CD14-positive monocyte (primary cell): Measurements from ENCODE around the gene CDC42BPG. TPM values are rescaled to one million over a fixed set of nuclear protein-coding genes. Genes with fewer than 3 reads are reported as not detected.
A peak's percentile ranks its signal among the peaks of the same experiment; 100 is the strongest.

Experiments used
- DNase-seq, 3 donors: peaks; one replicate each; pipeline ENCODE4 v3.0.0-alpha.2; 2011 to 2022
- H2AFZ ChIP-seq: 2 replicates; pipeline ENCODE4 v1.6.0; 2012; ENCODE audit warnings: mild to moderate bottlenecking, low read depth, low read length, inconsistent platforms; ENCODE audit not compliant: insufficient read depth, poor library complexity, severe bottlenecking
- H3K27ac ChIP-seq, 2 donors: 1 replicate in 1 of 2; 2 replicates in 1 of 2; pipeline ENCODE4 v1.5.1; 2012 to 2013; ENCODE audit warnings: low read length in 2 of 2, control low read depth in 1 of 2, inconsistent platforms in 1 of 2, low read depth in 1 of 2, mild to moderate bottlenecking in 1 of 2
- H3K27me3 ChIP-seq, 2 donors: one replicate each; pipeline versions ENCODE4 v1.6.0 to v1.6.1; 2011 to 2013; ENCODE audit warnings: low read length in 2 of 2; ENCODE audit not compliant: control insufficient read depth in 2 of 2, insufficient read depth in 2 of 2
- H3K36me3 ChIP-seq, 2 donors: replicated peaks in 1 of 2; 1 replicate in 1 of 2; 2 replicates in 1 of 2; pipeline versions ENCODE4 v1.5.1 to v1.6.1; 2012 to 2013; ENCODE audit warnings: low read length in 2 of 2, control low read depth in 1 of 2, inconsistent platforms in 1 of 2, mild to moderate bottlenecking in 1 of 2; ENCODE audit not compliant: insufficient read depth in 2 of 2, control insufficient read depth in 1 of 2
- H3K4me1 ChIP-seq, 2 donors: 1 replicate in 1 of 2; 2 replicates in 1 of 2; pipeline versions ENCODE4 v1.5.1 to v1.6.1; 2012 to 2013; ENCODE audit warnings: low read length in 2 of 2, control low read depth in 1 of 2, inconsistent platforms in 1 of 2, mild to moderate bottlenecking in 1 of 2, moderate library complexity in 1 of 2; ENCODE audit not compliant: insufficient read depth in 2 of 2, control insufficient read depth in 1 of 2
- H3K4me2 ChIP-seq: replicated peaks from 2 replicates; pipeline ENCODE3; 2012; ENCODE audit warnings: low read length, moderate library complexity, mild to moderate bottlenecking; ENCODE audit not compliant: poor library complexity, severe bottlenecking; ENCODE audit errors: extremely low read depth
- H3K4me3 ChIP-seq, 3 experiments: fragments of 200-600 bp in 1 of 3; sonication (generic) in 1 of 3; replicated peaks in 1 of 3; 1 replicate in 2 of 3; 2 replicates in 1 of 3; pipeline ENCODE4 v1.5.1; 2011 to 2013; ENCODE audit warnings: low read length in 3 of 3, mild to moderate bottlenecking in 3 of 3, control low read depth in 2 of 3, low read depth in 2 of 3, inconsistent platforms in 1 of 3, moderate library complexity in 1 of 3
- H3K79me2 ChIP-seq: 2 replicates; pipeline ENCODE4 v1.6.0; 2012; ENCODE audit warnings: mild to moderate bottlenecking, control low read depth, inconsistent platforms, low read length, moderate library complexity; ENCODE audit not compliant: insufficient read depth
- H3K9ac ChIP-seq: 2 replicates; pipeline ENCODE4 v1.6.0; 2017; ENCODE audit warnings: low read length, mild to moderate bottlenecking; ENCODE audit not compliant: insufficient read depth, poor library complexity, severe bottlenecking
- H3K9me3 ChIP-seq, 2 donors: replicated peaks in 1 of 2; 1 replicate in 1 of 2; 2 replicates in 1 of 2; pipeline versions ENCODE4 v1.5.1 to v1.6.1; 2012 to 2013; ENCODE audit warnings: low read length in 2 of 2, control low read depth in 1 of 2; ENCODE audit not compliant: control insufficient read depth in 1 of 2, insufficient read depth in 1 of 2
- H4K20me1 ChIP-seq: 2 replicates; pipeline ENCODE4 v1.6.0; 2012; ENCODE audit warnings: mild to moderate bottlenecking, low read length, control low read depth, moderate library complexity; ENCODE audit not compliant: insufficient read depth
- H3K27ac Mint-ChIP-seq, 7 donors: one replicate each; pipeline ENCODE4 v1.8.0; 2020; ENCODE audit warnings: mild to moderate bottlenecking in 7 of 7, mixed read lengths in 7 of 7, moderate library complexity in 6 of 7, inconsistent platforms in 2 of 7
- H3K27me3 Mint-ChIP-seq, 3 donors: one replicate each; pipeline ENCODE4 v1.8.0; 2021 to 2022; ENCODE audit warnings: low read depth in 3 of 3, mild to moderate bottlenecking in 3 of 3, mixed read lengths in 3 of 3, moderate library complexity in 3 of 3, inconsistent platforms in 1 of 3
- H3K36me3 Mint-ChIP-seq, 2 donors: one replicate each; pipeline ENCODE4 v1.8.0; 2020; ENCODE audit warnings: mixed read lengths in 2 of 2, inconsistent platforms in 1 of 2, mild to moderate bottlenecking in 1 of 2
- H3K4me1 Mint-ChIP-seq: one replicate; pipeline ENCODE4 v1.8.0; 2020; ENCODE audit warnings: mild to moderate bottlenecking, mixed read lengths
- H3K4me3 Mint-ChIP-seq, 2 donors: one replicate each; pipeline ENCODE4 v1.8.0; 2020; ENCODE audit warnings: mild to moderate bottlenecking in 2 of 2, mixed read lengths in 2 of 2, moderate library complexity in 1 of 2
- H3K9me3 Mint-ChIP-seq, 7 donors: one replicate each; pipeline ENCODE4 v1.8.0; 2020 to 2022; ENCODE audit warnings: mixed read lengths in 7 of 7, mild to moderate bottlenecking in 6 of 7, moderate library complexity in 6 of 7, inconsistent platforms in 2 of 7
- WGBS: methylation state at CpG from one replicate; pipeline ENCODE4 v1.1.5; 2013; ENCODE audit warnings: missing lambda C conversion rate; ENCODE audit not compliant: insufficient coverage; 5-methylcytosine and 5-hydroxymethylcytosine counted together
- intact Hi-C, 2 donors: fragments of 100-400 bp; cut with micrococcal nuclease; formaldehyde crosslinking; loops; one replicate each; pipeline versions ENCODE4 v1.15.0 to v1.15.1; 2023
- polyA plus RNA-seq, 3 donors: library from polyadenylated mRNA; depleted of rRNA in 1 of 3; unstranded in 2 of 3; stranded (reverse) in 1 of 3; fragments of 300-500 nt in 2 of 3; fragments of >200 nt in 1 of 3; fragmentation: Illumina TruSeq in 2 of 3; gene quantifications; 1 replicate in 2 of 3; 2 replicates in 1 of 3; pipeline ENCODE4 v1.2.3, GENCODE V29; 2012 to 2021
- TF ChIP-seq, protein P1 (sequence below): fragments of 200-600 bp; IDR thresholded peaks from one replicate; pipeline ENCODE4 v1.8.0; 2022; ENCODE audit warnings: antibody characterized with exemption, mild to moderate bottlenecking

Gene CDC42BPG
- polyA plus RNA-seq, 3 donors, result 0.23 TPM; not detected in 2

DNA sequence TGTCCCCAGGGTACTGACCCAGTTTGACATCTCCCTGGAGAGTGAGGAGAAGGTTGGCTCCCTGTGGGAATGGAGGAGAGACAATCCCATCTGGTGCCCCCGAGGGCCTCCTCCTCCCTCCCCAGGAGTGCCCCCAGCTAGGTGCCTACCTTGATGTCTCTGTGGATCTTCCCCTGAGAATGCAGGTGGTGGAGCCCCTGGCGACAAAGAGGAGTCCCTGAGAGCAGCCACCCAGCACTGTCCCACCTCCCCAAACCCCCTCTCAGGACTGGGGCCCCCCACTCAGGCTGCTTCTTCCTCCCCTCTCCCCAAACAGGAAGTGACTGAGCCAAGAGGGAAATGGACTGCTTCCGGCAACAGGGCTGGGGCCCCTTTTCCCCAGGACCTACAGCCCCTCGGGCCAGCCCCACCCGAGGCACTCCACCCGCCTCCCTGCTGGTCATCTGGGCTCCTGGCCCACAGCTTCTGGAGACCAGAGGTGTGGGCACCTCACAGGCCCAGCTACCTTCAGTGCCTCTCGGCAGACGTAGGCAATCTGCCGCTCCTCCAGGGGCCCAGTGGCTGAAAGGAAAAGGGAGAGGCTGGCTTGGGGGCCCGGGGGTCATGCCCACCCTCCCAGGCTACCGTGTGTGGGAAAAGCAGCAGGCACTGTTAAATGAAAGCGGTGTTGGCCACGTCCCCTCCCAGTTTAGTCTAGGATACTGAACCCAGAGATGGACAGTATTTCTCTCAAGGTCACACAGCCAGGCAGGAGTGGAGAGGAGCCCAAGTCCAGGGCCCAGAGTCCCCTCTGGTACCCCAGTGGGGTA, 42.7 kb downstream of the CDC42BPG start:
- peaks cover 23 to 43% of the 10 kb centered on the region in 2 donors for H3K36me3 Mint-ChIP-seq
- Histone ChIP-seq H3K79me2 (peaks cover 6% of the 10 kb centered on the region), H3K9ac (peak overlapping the region; percentile 43), H3K27me3 (no peaks in the 10 kb centered on the region), H3K4me1 (peaks cover 29 to 42% of the 10 kb centered on the region in 2 donors), H3K4me3 (peak overlapping the region; percentile 48 to 94 (median 65)), H3K27ac (peak overlapping the region; percentile 25 to 41), H2AFZ (peak overlapping the region; percentile 62), H3K36me3 (peaks cover 20 to 47% of the 10 kb centered on the region in 2 donors), H3K4me2 (peak overlapping the region; percentile 86), H3K9me3 (no peaks in the 10 kb centered on the region), H4K20me1 (peaks cover 5% of the 10 kb centered on the region)
- 0% methylated on average over 8 of the region's 13 CpGs for WGBS
- peaks cover 0 to 3% (median 0%) of the 10 kb centered on the region in 7 donors for H3K9me3 Mint-ChIP-seq
- H3K27ac Mint-ChIP-seq, result peak overlapping the region in 6 of 7 donors; percentile 24 to 78 (median 50)
- TF ChIP-seq, protein P1, sequence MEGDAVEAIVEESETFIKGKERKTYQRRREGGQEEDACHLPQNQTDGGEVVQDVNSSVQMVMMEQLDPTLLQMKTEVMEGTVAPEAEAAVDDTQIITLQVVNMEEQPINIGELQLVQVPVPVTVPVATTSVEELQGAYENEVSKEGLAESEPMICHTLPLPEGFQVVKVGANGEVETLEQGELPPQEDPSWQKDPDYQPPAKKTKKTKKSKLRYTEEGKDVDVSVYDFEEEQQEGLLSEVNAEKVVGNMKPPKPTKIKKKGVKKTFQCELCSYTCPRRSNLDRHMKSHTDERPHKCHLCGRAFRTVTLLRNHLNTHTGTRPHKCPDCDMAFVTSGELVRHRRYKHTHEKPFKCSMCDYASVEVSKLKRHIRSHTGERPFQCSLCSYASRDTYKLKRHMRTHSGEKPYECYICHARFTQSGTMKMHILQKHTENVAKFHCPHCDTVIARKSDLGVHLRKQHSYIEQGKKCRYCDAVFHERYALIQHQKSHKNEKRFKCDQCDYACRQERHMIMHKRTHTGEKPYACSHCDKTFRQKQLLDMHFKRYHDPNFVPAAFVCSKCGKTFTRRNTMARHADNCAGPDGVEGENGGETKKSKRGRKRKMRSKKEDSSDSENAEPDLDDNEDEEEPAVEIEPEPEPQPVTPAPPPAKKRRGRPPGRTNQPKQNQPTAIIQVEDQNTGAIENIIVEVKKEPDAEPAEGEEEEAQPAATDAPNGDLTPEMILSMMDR, result no peak
- peaks cover 44% of the 10 kb centered on the region for H3K4me1 Mint-ChIP-seq
- intact Hi-C loops, result no loop called here
- H3K27me3 Mint-ChIP-seq, result peaks cover 0 to 3% (median 0%) of the 10 kb centered on the region in 3 donors
- DNase-seq, result peak in 2 of 3 donors; percentile 36 to 40
- peak overlapping the region; percentile 76 to 82 for H3K4me3 Mint-ChIP-seq

DNA sequence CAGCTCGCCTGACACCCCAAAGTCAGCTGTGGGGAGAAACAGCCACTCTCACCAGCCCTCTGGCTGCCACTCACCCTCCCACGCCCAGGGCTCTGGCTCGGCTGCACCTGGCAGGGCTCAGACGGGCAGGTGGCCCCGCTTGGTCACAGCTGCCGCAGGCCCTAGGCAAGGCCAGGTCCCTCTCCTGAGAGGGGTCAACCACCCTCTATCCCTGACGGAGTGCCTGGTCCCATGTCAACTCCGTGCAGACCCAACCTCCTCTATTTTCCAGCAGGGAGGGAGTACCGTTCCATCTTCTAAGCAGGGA, 43.3 kb downstream of the CDC42BPG start:
- Mint-ChIP-seq H3K36me3 (peaks cover 25 to 44% of the 10 kb centered on the region in 2 donors), H3K4me1 (peaks cover 50% of the 10 kb centered on the region), H3K27ac (peak overlapping the region in 3 of 7 donors; percentile 12 to 46 (median 33)), H3K27me3 (peaks cover 0 to 3% (median 0%) of the 10 kb centered on the region in 3 donors), H3K4me3 (peak overlapping the region in 1 of 2 donors; percentile 82), H3K9me3 (peaks cover 0 to 3% (median 0%) of the 10 kb centered on the region in 7 donors)
- Histone ChIP-seq H3K4me1 (peaks cover 29 to 42% of the 10 kb centered on the region in 2 donors), H4K20me1 (peaks cover 5% of the 10 kb centered on the region), H3K9ac (peak overlapping the region; percentile 43), H3K4me2 (peak overlapping the region; percentile 86), H3K27me3 (no peaks in the 10 kb centered on the region), H3K4me3 (peak overlapping the region in 1 of 3 experiments; percentile 94), H3K9me3 (no peaks in the 10 kb centered on the region), H3K79me2 (peaks cover 6% of the 10 kb centered on the region), H2AFZ (no peak overlapping the region), H3K36me3 (peaks cover 25 to 49% of the 10 kb centered on the region in 2 donors), H3K27ac (peak overlapping the region; percentile 25 to 41)
- 64% methylated on average over 7 of the region's 9 CpGs for WGBS
- intact Hi-C loops, result no loop called here
- DNase-seq, result no peak
- TF ChIP-seq, protein P1, result no peak
